Measurements from ENCODE around the gene NRXN2. TPM values are rescaled to one million over a fixed set of nuclear protein-coding genes. Genes with fewer than 3 reads are reported as not detected.

The NRXN2 gene
- total RNA-seq, 1 experiment from 2014 or later: 0.15 TPM

GRCh38 chr11:64619811-64620380 is 103.1 kb downstream of the NRXN2 start:
- TF ChIP-seq POLR2AphosphoS5 (IDR thresholded peaks at IDR 0.05; ENCODE audit: low read depth, low read length) (no peak), REST (IDR thresholded peaks at IDR 0.05; ENCODE audit: insufficient read depth in 1 of 2, low read depth in 2 of 2, low read length in 1 of 2) (no peak), CTCF (IDR thresholded peaks at IDR 0.05) (no peak), SIN3A (IDR thresholded peaks at IDR 0.05; ENCODE audit: borderline replicate concordance, insufficient read depth, low read depth, low read length) (no peak), TCF7L2 (IDR thresholded peaks at IDR 0.05; ENCODE audit: low read depth, low read length) (no peak)
- Histone ChIP-seq H3K9me3 (ENCODE audit: control insufficient read depth, insufficient read depth, low read depth, low read length) (no peaks in the 10 kb centered on the region), H3K27me3 (ENCODE audit: control insufficient read depth, insufficient read depth, low read length) (no peaks in the 10 kb centered on the region), H3K36me3 (ENCODE audit: control insufficient read depth, insufficient read depth, low read length) (no peaks in the 10 kb centered on the region), H3K27ac (ENCODE audit: low read length) (no peak overlapping the region), H3K4me1 (ENCODE audit: control insufficient read depth, insufficient read depth, low read length) (no peaks in the 10 kb centered on the region), H3K4me3 (ENCODE audit: low read depth in 2 of 2, low read length in 2 of 2) (no peak overlapping the region)
- ChIA-PET POLR2A (no interaction called here), CTCF (no interaction called here)
- no TSS peak for BruUV-seq (replicated peaks)
- ATAC-seq: peak; percentile 37; the same call in 1 of the 2 replicates
- no peak for DNase-seq (ENCODE audit: low read depth, low spot score)
- in situ Hi-C loops (cut with HindIII; ENCODE audit: low pct_unique_long_range_greater_than_20kb, low sequenced_read_pairs): no loop called here
- intact Hi-C loops (cut with micrococcal nuclease; ENCODE audit: unreplicated experiment): no loop called here

GRCh38 chr11:64619196-64619595 is 103.8 kb downstream of the NRXN2 start:
- in situ Hi-C loops (cut with HindIII; ENCODE audit: low pct_unique_long_range_greater_than_20kb, low sequenced_read_pairs) (no loop called here), intact Hi-C loops (cut with micrococcal nuclease; ENCODE audit: unreplicated experiment) (no loop called here)
- ChIA-PET CTCF (no interaction called here), POLR2A (no interaction called here)
- no peak for ATAC-seq
- Histone ChIP-seq H3K4me1 (ENCODE audit: control insufficient read depth, insufficient read depth, low read length) (no peaks in the 10 kb centered on the region), H3K4me3 (ENCODE audit: low read depth in 2 of 2, low read length in 2 of 2) (no peak overlapping the region), H3K27ac (ENCODE audit: low read length) (no peak overlapping the region), H3K9me3 (ENCODE audit: control insufficient read depth, insufficient read depth, low read depth, low read length) (no peaks in the 10 kb centered on the region), H3K27me3 (ENCODE audit: control insufficient read depth, insufficient read depth, low read length) (no peaks in the 10 kb centered on the region), H3K36me3 (ENCODE audit: control insufficient read depth, insufficient read depth, low read length) (no peaks in the 10 kb centered on the region)
- DNase-seq (ENCODE audit: low read depth, low spot score): no peak
- no TSS peak for BruUV-seq (replicated peaks)
- no peak for TF ChIP-seq POLR2AphosphoS5 (IDR thresholded peaks at IDR 0.05; ENCODE audit: low read depth, low read length)
- TF ChIP-seq SIN3A (IDR thresholded peaks at IDR 0.05; ENCODE audit: borderline replicate concordance, insufficient read depth, low read depth, low read length): no peak
- TF ChIP-seq REST (IDR thresholded peaks at IDR 0.05; ENCODE audit: insufficient read depth in 1 of 2, low read depth in 2 of 2, low read length in 1 of 2): no peak
- no peak for TF ChIP-seq TCF7L2 (IDR thresholded peaks at IDR 0.05; ENCODE audit: low read depth, low read length)
- no peak for TF ChIP-seq CTCF (IDR thresholded peaks at IDR 0.05)
